ENCODE results near the gene ARHGEF19.
A peak's percentile ranks its signal among the peaks of the same experiment; 100 is the strongest.
"Not testable (repeated sequence)": the region's sequence is repeated elsewhere in the genome, so short reads cannot be mapped to it uniquely, and the experiment has no call there.

ARHGEF19 gene

GRCh38 chr1:16166117-16166516 lies 46.3 kb downstream of the ARHGEF19 start:
- Histone ChIP-seq H3K9me3 (replicated peaks; ENCODE audit: low read length) (no peaks in the 10 kb centered on the region), H3K4me2 (ENCODE audit: low read length) (no peak overlapping the region), H3K4me1 (ENCODE audit: control insufficient read depth, insufficient read depth, low read length) (peaks cover 13% of the 10 kb centered on the region), H3K4me3 (ENCODE audit: low read length) (no peak overlapping the region), H3K36me3 (ENCODE audit: insufficient read depth, low read length) (no peaks in the 10 kb centered on the region), H3K9ac (ENCODE audit: low read depth, low read length) (no peak overlapping the region), H3K27me3 (ENCODE audit: control insufficient read depth, insufficient read depth, low read length) (no peaks in the 10 kb centered on the region)

DNA sequence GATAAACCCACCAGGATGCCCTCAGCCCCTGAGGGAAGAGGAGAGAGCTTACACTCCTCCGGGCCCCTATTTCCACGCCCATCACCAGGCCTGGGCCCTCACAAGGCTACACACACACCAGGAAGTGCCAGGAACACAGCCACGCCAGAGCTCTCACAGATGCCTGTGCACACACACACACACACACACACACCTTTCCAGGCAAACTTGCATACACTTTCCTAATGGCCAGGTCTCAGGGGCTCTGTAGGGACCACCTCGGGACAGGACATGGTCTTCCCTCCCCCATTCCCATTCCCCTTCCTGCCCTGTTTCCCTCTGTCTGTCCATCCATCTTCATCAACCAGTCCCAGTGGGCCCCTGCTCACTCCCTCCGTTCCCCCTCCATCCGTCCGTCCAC lies 46.9 kb downstream of the ARHGEF19 start:
- H3K4me3 ChIP-seq (ENCODE audit: low read length): no peak overlapping the region
- no peak overlapping the region for H3K9ac ChIP-seq (ENCODE audit: low read depth, low read length)
- no peaks in the 10 kb centered on the region for H3K9me3 ChIP-seq (replicated peaks; ENCODE audit: low read length)
- H3K27me3 ChIP-seq (ENCODE audit: control insufficient read depth, insufficient read depth, low read length): no peaks in the 10 kb centered on the region
- H3K4me2 ChIP-seq (ENCODE audit: low read length): no peak overlapping the region
- H3K36me3 ChIP-seq (ENCODE audit: insufficient read depth, low read length): no peaks in the 10 kb centered on the region
- peaks cover 13% of the 10 kb centered on the region for H3K4me1 ChIP-seq (ENCODE audit: control insufficient read depth, insufficient read depth, low read length)

- Histone ChIP-seq H3K4me3 (ENCODE audit: low read length) (no peak overlapping the region), H3K9ac (ENCODE audit: low read depth, low read length) (no peak overlapping the region), H3K27me3 (ENCODE audit: control insufficient read depth, insufficient read depth, low read length) (no peaks in the 10 kb centered on the region), H3K4me2 (ENCODE audit: low read length) (no peak overlapping the region), H3K4me1 (ENCODE audit: control insufficient read depth, insufficient read depth, low read length) (peaks cover 13% of the 10 kb centered on the region), H3K9me3 (replicated peaks; ENCODE audit: low read length) (no peaks in the 10 kb centered on the region), H3K36me3 (ENCODE audit: insufficient read depth, low read length) (no peaks in the 10 kb centered on the region)
These were observed 47.4 kb downstream of the ARHGEF19 start for GRCh38 chr1:16165073-16165364.

GRCh38 chr1:16164213-16165072 lies 48.0 kb downstream of the ARHGEF19 start:
- no peaks in the 10 kb centered on the region for H3K36me3 ChIP-seq (ENCODE audit: insufficient read depth, low read length)
- H3K4me3 ChIP-seq (ENCODE audit: low read length): no peak overlapping the region
- peak overlapping the region; percentile 51 for H3K4me2 ChIP-seq (ENCODE audit: low read length)
- no peaks in the 10 kb centered on the region for H3K27me3 ChIP-seq (ENCODE audit: control insufficient read depth, insufficient read depth, low read length)
- H3K9ac ChIP-seq (ENCODE audit: low read depth, low read length): no peak overlapping the region
- peaks cover 13% of the 10 kb centered on the region for H3K4me1 ChIP-seq (ENCODE audit: control insufficient read depth, insufficient read depth, low read length)
- no peaks in the 10 kb centered on the region for H3K9me3 ChIP-seq (replicated peaks; ENCODE audit: low read length)

DNA sequence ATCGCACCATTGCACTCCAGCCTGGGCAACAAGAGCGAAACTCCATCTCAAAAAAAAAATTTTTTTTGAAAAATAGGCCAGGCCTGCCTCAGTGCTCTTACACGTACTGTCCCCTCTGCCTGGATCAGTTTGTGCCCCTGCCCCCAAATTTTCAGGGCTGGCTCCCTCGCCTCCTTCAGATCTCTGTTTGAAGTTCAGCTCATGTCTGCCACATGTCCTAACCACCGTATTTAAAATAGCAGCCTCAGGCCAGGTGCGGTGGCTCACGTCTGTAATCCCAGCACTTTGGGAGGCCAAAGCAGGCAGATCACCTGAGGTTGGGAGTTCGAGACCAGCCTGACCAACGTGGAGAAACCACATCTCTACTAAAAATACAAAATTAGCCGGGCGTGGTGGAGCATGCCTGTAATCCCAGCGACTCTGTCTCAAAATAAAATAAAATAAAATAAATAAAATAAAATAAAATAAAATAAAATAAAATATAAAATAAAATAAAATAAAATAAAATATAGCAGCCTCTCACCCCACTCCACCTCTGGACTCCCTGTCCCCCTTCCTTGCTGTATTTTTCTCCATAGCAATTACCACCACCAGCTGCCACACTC lies 48.7 kb downstream of the ARHGEF19 start:
- not testable (repeated sequence) for H3K4me3 ChIP-seq (ENCODE audit: low read length)

GRCh38 chr1:16162163-16162822 lies 50.2 kb downstream of the ARHGEF19 start:
- H3K4me2 ChIP-seq (ENCODE audit: low read length): no peak overlapping the region
- H3K27me3 ChIP-seq (ENCODE audit: control insufficient read depth, insufficient read depth, low read length): no peaks in the 10 kb centered on the region
- no peak overlapping the region for H3K4me3 ChIP-seq (ENCODE audit: low read length)
- H3K36me3 ChIP-seq (ENCODE audit: insufficient read depth, low read length): no peaks in the 10 kb centered on the region
- no peak overlapping the region for H3K9ac ChIP-seq (ENCODE audit: low read depth, low read length)
- no peaks in the 10 kb centered on the region for H3K9me3 ChIP-seq (replicated peaks; ENCODE audit: low read length)
- H3K4me1 ChIP-seq (ENCODE audit: control insufficient read depth, insufficient read depth, low read length): peaks cover 25% of the 10 kb centered on the region

More for the DNA sequence above, 48.7 kb downstream of the ARHGEF19 start:
- H3K27me3 ChIP-seq (ENCODE audit: control insufficient read depth, insufficient read depth, low read length); H3K36me3 ChIP-seq (ENCODE audit: insufficient read depth, low read length); H3K9me3 ChIP-seq (replicated peaks; ENCODE audit: low read length); H3K9ac ChIP-seq (ENCODE audit: low read depth, low read length): not testable (repeated sequence)
- peak overlapping the region; percentile 51 for H3K4me2 ChIP-seq (ENCODE audit: low read length)
- peaks cover 15% of the 10 kb centered on the region for H3K4me1 ChIP-seq (ENCODE audit: control insufficient read depth, insufficient read depth, low read length)

DNA sequence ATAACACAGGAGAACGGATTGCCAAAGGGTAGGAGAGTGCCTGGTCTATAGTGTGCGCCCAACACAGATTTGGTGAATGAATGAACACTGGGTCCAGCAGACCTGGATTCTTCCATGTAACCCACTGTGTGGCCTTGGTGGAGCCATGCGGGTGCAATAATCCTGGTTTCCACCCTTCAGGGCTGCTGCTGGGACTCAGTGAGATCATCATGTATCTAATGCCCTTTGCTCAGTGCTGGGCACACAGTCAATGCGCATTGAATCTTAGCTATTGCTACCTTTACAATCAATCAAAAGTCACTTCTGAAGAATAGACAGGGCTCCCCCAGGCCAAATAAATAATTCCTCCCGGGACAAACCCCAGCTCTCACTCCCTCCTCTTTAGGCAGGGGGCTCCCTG lies 50.7 kb downstream of the ARHGEF19 start:
- H3K4me3 ChIP-seq (ENCODE audit: low read length): no peak overlapping the region
- H3K9me3 ChIP-seq (replicated peaks; ENCODE audit: low read length): no peaks in the 10 kb centered on the region
- H3K27me3 ChIP-seq (ENCODE audit: control insufficient read depth, insufficient read depth, low read length): no peaks in the 10 kb centered on the region
- H3K36me3 ChIP-seq (ENCODE audit: insufficient read depth, low read length): no peaks in the 10 kb centered on the region
- no peak overlapping the region for H3K9ac ChIP-seq (ENCODE audit: low read depth, low read length)
- no peak overlapping the region for H3K4me2 ChIP-seq (ENCODE audit: low read length)
- H3K4me1 ChIP-seq (ENCODE audit: control insufficient read depth, insufficient read depth, low read length): peaks cover 30% of the 10 kb centered on the region

GRCh38 chr1:16158993-16159831 lies 53.2 kb downstream of the ARHGEF19 start:
- H3K4me1 ChIP-seq (ENCODE audit: control insufficient read depth, insufficient read depth, low read length): peaks cover 28% of the 10 kb centered on the region
- H3K9ac ChIP-seq (ENCODE audit: low read depth, low read length): no peak overlapping the region

DNA sequence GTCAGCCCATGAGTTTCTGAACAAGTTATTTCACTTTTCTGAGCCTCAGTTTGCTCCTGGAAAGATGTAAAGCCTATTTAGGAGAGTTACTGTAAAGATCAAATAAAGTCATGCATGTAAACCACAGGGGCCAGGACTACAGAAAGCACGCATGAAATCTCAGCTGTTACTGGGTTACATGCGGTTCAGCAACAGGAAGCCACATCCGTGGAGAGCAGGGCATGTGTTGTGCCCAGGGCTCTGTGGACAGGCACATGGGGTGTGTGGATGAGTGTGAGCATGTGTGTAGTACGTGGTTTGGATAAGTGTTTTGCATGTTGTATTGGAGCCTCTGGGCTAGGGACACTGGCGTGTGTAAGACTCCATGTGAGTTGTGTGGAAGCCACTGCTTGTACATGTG lies 54.4 kb downstream of the ARHGEF19 start:
- Histone ChIP-seq H3K36me3 (ENCODE audit: insufficient read depth, low read length) (no peaks in the 10 kb centered on the region), H3K27me3 (ENCODE audit: control insufficient read depth, insufficient read depth, low read length) (no peaks in the 10 kb centered on the region), H3K4me1 (ENCODE audit: control insufficient read depth, insufficient read depth, low read length) (peaks cover 36% of the 10 kb centered on the region), H3K9me3 (replicated peaks; ENCODE audit: low read length) (no peaks in the 10 kb centered on the region), H3K4me3 (ENCODE audit: low read length) (peak overlapping the region; percentile 93), H3K9ac (ENCODE audit: low read depth, low read length) (no peak overlapping the region), H3K4me2 (ENCODE audit: low read length) (peak overlapping the region; percentile 83)

More at GRCh38 chr1:16158993-16159831, 53.2 kb downstream of the ARHGEF19 start:
- Histone ChIP-seq H3K27me3 (ENCODE audit: control insufficient read depth, insufficient read depth, low read length) (no peaks in the 10 kb centered on the region), H3K4me3 (ENCODE audit: low read length) (no peak overlapping the region), H3K36me3 (ENCODE audit: insufficient read depth, low read length) (no peaks in the 10 kb centered on the region), H3K9me3 (replicated peaks; ENCODE audit: low read length) (no peaks in the 10 kb centered on the region), H3K4me2 (ENCODE audit: low read length) (peak overlapping the region; percentile 28)

DNA sequence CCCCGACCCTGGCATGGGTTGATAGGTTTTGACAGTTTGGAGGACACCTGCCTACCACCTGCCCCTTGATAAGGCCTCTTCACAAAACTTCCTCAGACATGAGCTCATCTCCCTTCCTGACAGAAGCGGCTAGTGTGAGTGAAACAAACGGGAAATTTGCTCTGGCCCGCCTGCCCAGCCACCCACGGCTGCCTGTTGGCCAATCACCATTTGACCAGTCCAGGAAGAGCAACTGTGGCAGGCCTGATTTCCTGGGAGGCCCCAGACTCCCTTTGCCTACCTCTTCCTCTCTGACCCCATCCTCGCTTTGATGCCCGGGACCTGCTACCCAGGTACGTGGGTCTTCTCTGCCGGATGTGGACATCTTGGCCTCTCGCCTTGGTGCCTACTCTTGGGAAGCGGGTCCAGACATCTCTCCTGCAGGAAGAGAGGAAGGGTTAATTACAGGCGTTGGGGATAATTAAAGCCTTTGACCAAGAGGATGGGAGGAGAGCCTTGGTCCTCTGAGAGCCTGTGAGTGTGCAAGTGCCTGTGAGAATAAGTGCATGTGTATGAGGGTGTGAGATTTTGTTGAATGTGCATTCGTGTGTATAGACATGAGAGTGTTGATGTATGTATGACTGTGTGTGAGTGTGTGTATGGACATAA lies 55.5 kb downstream of the ARHGEF19 start:
- Histone ChIP-seq H3K4me3 (ENCODE audit: low read length) (peak overlapping the region; percentile 93), H3K9ac (ENCODE audit: low read depth, low read length) (peak overlapping the region; percentile 90), H3K4me1 (ENCODE audit: control insufficient read depth, insufficient read depth, low read length) (peaks cover 46% of the 10 kb centered on the region)

More for the DNA sequence above, 55.5 kb downstream of the ARHGEF19 start:
- Histone ChIP-seq H3K9me3 (replicated peaks; ENCODE audit: low read length) (no peaks in the 10 kb centered on the region), H3K36me3 (ENCODE audit: insufficient read depth, low read length) (peaks cover 1% of the 10 kb centered on the region), H3K27me3 (ENCODE audit: control insufficient read depth, insufficient read depth, low read length) (no peaks in the 10 kb centered on the region), H3K4me2 (ENCODE audit: low read length) (peak overlapping the region; percentile 83)

Data from skeletal muscle satellite cell (primary cell).